Subcutaneous adipose tissue (tissue), 4 donors: ENCODE measurements around the gene FGFBP2. TPM values are rescaled to one million over a fixed set of nuclear protein-coding genes. Genes with fewer than 3 reads are reported as not detected.

Source experiments
- total RNA-seq, 4 donors: library from RNA; depleted of rRNA; stranded (reverse); fragments of >200 nt; gene quantifications; one replicate each; pipeline ENCODE4 v1.1.0, GENCODE V29; 2016
- TF ChIP-seq, protein P1 (sequence below): fragments of 450-650 bp; IDR thresholded peaks from one replicate; pipeline ENCODE4 v1.5.1; 2016; ENCODE audit warnings: low read depth, mild to moderate bottlenecking, control low read depth, antibody characterized with exemption, moderate library complexity

The FGFBP2 gene
- total RNA-seq, 4 donors from 2014 or later, result 23.8 to 148 (median 72.5) TPM

DNA sequence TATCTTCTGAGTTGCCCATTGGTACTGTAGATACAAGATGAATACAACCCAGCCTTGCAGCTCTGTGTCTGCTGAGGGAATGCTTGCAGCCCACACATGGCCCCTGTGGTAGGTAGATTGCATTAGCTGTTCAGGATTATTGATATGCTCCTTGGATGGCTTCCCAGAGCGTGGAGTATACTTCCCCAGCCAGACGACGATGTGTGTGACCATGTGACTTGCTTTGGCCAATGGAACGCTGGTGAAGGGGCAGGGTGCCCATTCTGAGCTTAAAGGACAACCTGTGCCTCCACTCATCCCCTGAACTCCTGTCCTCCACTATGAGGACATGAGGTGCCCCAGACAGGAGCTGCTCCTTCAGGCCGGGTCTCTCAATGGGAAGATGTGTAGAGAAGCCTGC is 23.9 kb upstream of the FGFBP2 start:
- TF ChIP-seq, protein P1, sequence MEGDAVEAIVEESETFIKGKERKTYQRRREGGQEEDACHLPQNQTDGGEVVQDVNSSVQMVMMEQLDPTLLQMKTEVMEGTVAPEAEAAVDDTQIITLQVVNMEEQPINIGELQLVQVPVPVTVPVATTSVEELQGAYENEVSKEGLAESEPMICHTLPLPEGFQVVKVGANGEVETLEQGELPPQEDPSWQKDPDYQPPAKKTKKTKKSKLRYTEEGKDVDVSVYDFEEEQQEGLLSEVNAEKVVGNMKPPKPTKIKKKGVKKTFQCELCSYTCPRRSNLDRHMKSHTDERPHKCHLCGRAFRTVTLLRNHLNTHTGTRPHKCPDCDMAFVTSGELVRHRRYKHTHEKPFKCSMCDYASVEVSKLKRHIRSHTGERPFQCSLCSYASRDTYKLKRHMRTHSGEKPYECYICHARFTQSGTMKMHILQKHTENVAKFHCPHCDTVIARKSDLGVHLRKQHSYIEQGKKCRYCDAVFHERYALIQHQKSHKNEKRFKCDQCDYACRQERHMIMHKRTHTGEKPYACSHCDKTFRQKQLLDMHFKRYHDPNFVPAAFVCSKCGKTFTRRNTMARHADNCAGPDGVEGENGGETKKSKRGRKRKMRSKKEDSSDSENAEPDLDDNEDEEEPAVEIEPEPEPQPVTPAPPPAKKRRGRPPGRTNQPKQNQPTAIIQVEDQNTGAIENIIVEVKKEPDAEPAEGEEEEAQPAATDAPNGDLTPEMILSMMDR, result no peak

DNA sequence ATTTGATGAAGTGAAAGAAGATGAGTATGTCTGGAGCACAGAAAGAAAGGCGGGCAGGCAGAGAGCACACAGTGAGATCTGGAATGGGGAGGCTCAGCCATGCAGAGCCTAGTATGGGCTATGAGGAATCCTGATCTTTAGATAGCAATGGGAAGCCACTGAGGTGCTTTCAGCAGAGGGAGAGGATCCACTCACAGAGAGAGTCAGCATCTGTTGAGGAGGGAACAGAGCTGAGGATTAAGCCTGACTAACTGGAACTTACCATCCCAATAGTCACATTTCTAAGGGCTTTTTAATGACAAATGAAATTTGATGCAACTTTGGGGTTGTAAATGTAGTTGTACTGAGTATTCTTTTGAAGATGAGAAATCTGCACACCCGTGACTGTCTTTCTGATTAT is 20.6 kb upstream of the FGFBP2 start:
- TF ChIP-seq, protein P1, result no peak

DNA sequence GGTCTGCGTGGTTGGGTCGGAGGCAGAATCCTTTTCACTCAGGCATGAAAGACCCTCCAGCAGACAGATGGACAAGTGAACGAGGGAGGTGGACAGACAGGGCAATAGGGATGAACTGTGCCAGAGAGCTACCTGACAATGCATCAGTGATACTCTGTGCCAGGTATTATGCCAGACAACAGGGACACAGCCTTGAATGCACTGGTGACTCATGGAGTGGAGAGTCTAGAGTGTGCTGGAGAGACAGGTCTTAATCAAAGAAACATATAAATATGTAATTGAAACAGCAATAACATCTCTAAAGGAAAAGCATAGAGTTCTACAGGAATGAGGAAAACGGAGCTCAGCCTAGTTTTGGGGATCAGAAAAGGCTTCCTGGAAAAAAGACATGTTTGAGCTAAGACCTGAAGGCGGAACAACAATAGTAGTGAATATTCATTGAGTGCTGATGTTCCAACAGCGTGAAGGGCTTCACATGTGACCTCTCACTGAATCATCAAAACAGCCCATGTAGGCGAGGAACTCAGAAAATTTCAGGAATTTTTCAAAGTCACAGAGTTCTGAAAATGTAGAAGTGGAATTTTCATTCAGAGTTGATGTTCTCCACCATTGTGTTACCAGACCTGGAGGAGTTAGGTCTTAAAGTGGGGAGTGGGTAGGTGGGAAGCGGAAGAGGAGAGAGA is 20.0 kb upstream of the FGFBP2 start:
- TF ChIP-seq, protein P1, result no peak

DNA sequence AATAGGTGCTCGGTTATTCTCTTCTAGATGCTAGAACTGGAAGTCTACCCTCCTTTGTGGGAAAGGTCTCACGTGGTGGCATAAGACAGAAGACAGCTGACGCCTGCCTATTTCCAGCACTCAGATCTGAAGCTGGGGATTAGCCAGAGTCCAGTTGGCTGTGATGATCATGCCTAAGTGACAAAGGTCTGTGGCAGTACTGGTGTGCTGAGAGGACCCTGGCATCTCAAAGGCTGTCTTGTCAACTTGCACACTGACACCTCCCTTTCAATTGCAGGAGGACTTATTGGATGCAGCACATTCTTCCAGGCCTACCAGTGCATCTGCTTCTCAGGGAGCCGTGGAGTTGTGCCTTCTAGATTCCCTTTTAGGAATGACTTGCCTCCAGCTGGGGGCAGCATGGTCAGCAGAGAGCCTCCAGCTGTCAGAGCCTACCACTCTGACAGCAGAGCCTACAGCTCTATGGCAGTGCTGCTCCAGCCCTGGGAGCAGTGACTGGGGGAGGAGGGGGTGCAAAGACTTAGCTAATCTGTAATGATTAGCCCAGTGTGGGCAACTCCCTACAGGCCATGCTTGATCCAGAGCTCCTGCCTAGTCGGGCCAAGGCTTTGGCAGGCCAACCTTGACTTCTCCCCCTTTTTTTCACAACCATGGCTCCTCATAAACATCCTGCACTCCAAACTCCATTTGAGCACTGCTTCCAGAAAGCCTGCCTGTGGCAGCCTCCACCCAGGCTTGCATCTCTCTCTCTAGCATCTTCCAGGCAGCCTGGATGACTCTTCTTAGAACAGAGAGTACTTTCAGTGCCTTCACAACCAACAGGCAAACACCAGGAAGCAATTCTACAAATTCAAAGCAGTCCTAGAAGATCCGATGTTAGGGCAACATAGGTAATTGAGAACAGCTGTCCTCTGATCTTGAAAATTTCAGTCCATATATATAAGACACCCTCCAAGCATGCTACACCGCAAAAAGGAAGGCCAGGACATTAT is 13.8 kb upstream of the FGFBP2 start:
- TF ChIP-seq, protein P1, result no peak

- TF ChIP-seq, protein P1, result no peak
These were observed 8.3 kb upstream of the FGFBP2 start for GRCh38 chr4:15971068-15971801.

DNA sequence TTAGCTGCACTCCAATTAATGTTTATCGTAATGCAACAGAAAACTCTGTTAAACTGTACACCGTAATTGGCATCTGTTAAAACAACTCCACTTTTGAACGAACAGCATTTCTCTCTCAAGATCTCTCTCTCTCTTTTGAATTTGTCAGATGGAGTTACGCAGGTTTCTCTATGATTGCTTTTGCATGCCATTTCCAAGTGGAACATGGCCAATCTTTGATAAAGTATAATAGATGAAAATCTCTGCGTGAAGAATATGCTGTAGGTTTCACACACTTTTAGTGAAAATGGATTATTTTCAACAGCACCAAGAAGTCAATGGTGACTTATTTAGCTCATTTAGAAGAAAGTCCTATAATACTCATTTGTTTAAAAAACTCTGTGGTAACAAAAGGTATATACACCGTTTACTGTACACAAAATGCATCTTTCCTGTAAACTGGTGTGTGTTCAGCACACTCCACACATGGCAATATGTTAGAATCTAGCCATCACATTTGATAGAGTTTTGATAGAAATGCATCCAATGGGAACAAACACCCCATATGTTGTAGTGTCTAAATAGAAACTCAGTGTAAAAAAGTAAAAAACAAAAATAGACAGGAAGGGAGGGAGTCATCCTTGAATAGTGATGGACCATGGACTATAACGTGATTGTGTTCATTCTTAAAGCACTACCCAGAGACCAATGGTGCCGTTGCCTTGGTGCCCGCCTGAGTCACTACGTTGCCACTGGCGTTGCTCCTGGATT is 5.8 kb upstream of the FGFBP2 start:
- TF ChIP-seq, protein P1, result no peak
